Activated T-helper 1 cell treated with anti-CD3 and anti-CD28 coated beads, Interleukin-12 subunit alpha, Interleukin-12 subunit beta, Interleukin-2, Interleukin-4 antibody, amounts not matched to agents 30 ng/mL and 10 ng/mL and 1 ng/mL, durations not matched to agents 14 hours and 24 hours and 36 hours (primary cell): ENCODE data around the gene HOXA13. TPM values are rescaled to one million over a fixed set of nuclear protein-coding genes. Genes with fewer than 3 reads are reported as not detected.

Experiments used
- DNase-seq: peaks from one replicate; pipeline ENCODE4 v3.0.0; 2021; ENCODE audit warnings: low spot score
- H3K27ac Mint-ChIP-seq: one replicate; pipeline ENCODE4 v1.8.0; 2021; ENCODE audit warnings: mild to moderate bottlenecking, mixed read lengths
- H3K27me3 Mint-ChIP-seq: one replicate; pipeline ENCODE4 v1.8.0; 2022; ENCODE audit warnings: mild to moderate bottlenecking, moderate library complexity, mixed read lengths; ENCODE audit not compliant: insufficient read depth
- H3K36me3 Mint-ChIP-seq: one replicate; pipeline ENCODE4 v1.8.0; 2021; ENCODE audit warnings: low read depth, mixed read lengths
- H3K4me1 Mint-ChIP-seq: one replicate; pipeline ENCODE4 v1.8.0; 2021; ENCODE audit warnings: low read depth, mixed read lengths
- H3K4me3 Mint-ChIP-seq: one replicate; pipeline ENCODE4 v1.8.0; 2021; ENCODE audit warnings: mild to moderate bottlenecking, moderate library complexity, mixed read lengths
- H3K9me3 Mint-ChIP-seq: one replicate; pipeline ENCODE4 v1.8.0; 2021; ENCODE audit warnings: mixed read lengths
- intact Hi-C: fragments of 100-400 bp; cut with micrococcal nuclease; formaldehyde crosslinking; loops from one replicate; pipeline ENCODE4 v1.15.1; 2024
- total RNA-seq: library from RNA; stranded (reverse); gene quantifications from 2 replicates; pipeline ENCODE4 v1.2.3, GENCODE V29; 2022

HOXA13 gene
- total RNA-seq, 1 donor from 2014 or later, result not detected

DNA sequence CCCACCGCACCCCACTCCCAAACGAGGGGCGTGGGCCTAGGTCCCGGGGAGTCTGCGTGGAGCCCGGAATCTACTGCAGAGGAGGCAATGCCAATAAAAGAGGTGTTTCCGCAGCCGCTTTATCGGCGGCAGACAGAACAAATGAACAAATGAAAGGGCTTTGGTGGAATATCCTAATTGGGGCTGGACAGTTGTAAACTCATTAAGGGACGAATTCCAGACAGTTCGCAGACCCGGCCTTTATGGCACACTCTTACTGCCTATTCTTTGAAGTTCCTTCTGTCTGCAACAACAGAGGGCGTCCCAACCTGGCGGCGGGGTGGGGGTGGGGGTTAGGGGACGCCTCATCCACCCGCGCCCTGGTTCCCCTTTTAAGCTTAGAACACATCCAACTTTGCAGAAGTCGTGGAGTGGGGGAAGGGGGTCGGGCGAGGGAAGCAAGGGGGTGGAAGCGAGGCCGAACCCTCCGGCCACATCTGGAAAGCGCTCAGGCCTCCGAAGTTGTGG, 38.6 kb downstream of the HOXA13 start:
- Mint-ChIP-seq H3K27ac (no peak overlapping the region), H3K9me3 (no peaks in the 10 kb centered on the region), H3K4me1 (peaks cover 13% of the 10 kb centered on the region), H3K4me3 (peak overlapping the region; percentile 31), H3K27me3 (peaks cover 79% of the 10 kb centered on the region), H3K36me3 (no peaks in the 10 kb centered on the region)
- intact Hi-C loops, result loop anchor here (1.0 to 2.0 kb wide), 10 partner anchors 8 to 1300 kb away; no protein-coding TSS in a partner anchor
- DNase-seq, result no peak

- peak; percentile 63 for DNase-seq
- peak overlapping the region; percentile 37 for H3K4me3 Mint-ChIP-seq
- H3K36me3 Mint-ChIP-seq, result no peaks in the 10 kb centered on the region
- H3K4me1 Mint-ChIP-seq, result peaks cover 11% of the 10 kb centered on the region
- H3K27ac Mint-ChIP-seq, result no peak overlapping the region
- H3K9me3 Mint-ChIP-seq, result no peaks in the 10 kb centered on the region
- intact Hi-C loops, result loop anchor here (1.0 to 2.0 kb wide), 10 partner anchors 7 to 1300 kb away; no protein-coding TSS in a partner anchor
- H3K27me3 Mint-ChIP-seq, result peaks cover 77% of the 10 kb centered on the region
These were observed 39.2 kb downstream of the HOXA13 start for GRCh38 chr7:27160546-27161213.

- Mint-ChIP-seq H3K27me3 (peaks cover 78% of the 10 kb centered on the region), H3K4me1 (peaks cover 9% of the 10 kb centered on the region), H3K9me3 (no peaks in the 10 kb centered on the region), H3K36me3 (no peaks in the 10 kb centered on the region), H3K4me3 (peak overlapping the region; percentile 37), H3K27ac (no peak overlapping the region)
- intact Hi-C loops, result loop anchor here (2.0 kb wide), 3 partner anchors 39 to 1299 kb away; no protein-coding TSS in a partner anchor
- DNase-seq, result no peak
These were observed 39.7 kb downstream of the HOXA13 start for GRCh38 chr7:27160145-27160545.

- Mint-ChIP-seq H3K27me3 (peaks cover 82% of the 10 kb centered on the region), H3K4me3 (peak overlapping the region; percentile 63), H3K4me1 (peaks cover 15% of the 10 kb centered on the region), H3K36me3 (no peaks in the 10 kb centered on the region), H3K27ac (no peak overlapping the region), H3K9me3 (no peaks in the 10 kb centered on the region)
- intact Hi-C loops, result loop anchor here (2.0 kb wide), 4 partner anchors 25 to 1299 kb away; partner anchors contain the start of gene HOXA11
- no peak for DNase-seq
These were observed 40.4 kb downstream of the HOXA13 start for GRCh38 chr7:27159266-27160144.

GRCh38 chr7:27158436-27159265, 41.2 kb downstream of the HOXA13 start:
- intact Hi-C loops, result loop anchor here (2.0 kb wide), 1 partner anchor 26 kb away; the partner anchor contains the start of gene HOXA11
- Mint-ChIP-seq H3K4me3 (no peak overlapping the region), H3K4me1 (peaks cover 17% of the 10 kb centered on the region), H3K27ac (peak overlapping the region; percentile 61), H3K36me3 (no peaks in the 10 kb centered on the region), H3K9me3 (no peaks in the 10 kb centered on the region), H3K27me3 (peaks cover 83% of the 10 kb centered on the region)
- no peak for DNase-seq

DNA sequence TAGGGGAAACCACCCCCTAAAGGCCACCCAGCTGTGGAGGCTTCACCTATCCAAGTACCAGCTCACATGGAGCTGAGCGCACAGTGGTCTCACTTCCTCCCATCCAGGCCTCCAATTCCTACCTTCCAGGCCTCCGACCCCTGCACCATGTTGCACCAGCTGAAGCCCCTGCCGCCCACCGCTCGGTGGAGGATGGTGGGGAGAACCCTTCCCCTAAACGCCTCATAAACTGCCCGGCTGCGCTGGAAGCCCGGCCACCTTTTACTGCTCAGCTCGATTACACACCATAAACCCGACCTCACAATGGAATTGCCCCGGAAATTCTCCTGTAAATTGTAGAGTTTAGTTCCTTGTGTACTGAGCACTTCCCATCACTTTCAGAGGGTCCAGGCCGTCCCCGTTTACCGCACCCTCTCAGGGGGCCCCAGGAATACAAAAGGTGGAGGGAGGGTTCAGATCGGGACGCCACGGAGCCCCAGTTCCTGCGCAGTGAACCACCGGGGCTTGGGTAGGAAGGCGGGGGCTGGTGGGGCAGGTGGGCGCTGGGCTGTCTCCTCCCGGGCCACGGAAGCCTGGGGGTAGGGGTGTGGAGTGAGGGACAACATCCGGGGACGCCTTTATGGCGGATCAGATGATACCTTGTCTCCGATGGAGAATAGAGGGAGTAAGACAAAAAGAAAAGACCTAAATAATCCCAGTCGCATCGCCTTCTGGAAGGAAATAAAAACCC, 42.0 kb downstream of the HOXA13 start:
- Mint-ChIP-seq H3K4me3 (no peak overlapping the region), H3K36me3 (no peaks in the 10 kb centered on the region), H3K27ac (peak overlapping the region; percentile 73), H3K9me3 (no peaks in the 10 kb centered on the region), H3K27me3 (peaks cover 82% of the 10 kb centered on the region), H3K4me1 (peaks cover 17% of the 10 kb centered on the region)
- no peak for DNase-seq
- intact Hi-C loops, result loop anchor here (2.0 kb wide), 2 partner anchors 15 to 27 kb away; partner anchors contain the start of gene HOXA11

- intact Hi-C loops, result loop anchor here (2.0 kb wide), 1 partner anchor 16 kb away; no protein-coding TSS in a partner anchor
These were observed 42.8 kb downstream of the HOXA13 start for GRCh38 chr7:27156916-27157701.

DNA sequence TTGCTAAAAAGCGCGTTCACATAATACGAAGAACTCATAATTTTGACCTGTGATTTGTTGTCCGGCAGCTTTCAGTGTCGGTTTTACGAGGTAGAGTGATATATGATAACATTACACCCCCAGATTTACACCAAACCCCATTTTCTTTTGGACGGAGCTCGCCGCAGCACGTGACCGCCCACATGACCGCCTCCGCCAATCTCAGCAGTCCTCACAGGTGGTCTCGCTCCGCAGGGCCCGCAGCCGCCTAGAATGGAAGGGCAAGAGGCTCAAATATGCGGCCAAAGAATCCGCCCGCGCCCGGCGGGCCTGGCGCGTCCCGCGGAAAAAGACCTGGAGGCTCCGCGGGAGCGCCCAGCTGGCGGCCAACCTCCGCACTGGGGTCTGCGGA, 43.4 kb downstream of the HOXA13 start, which contains the start of gene HOXA7:
HOXA7 (minus strand) TSS at position 168 of the 391 bp plus-strand sequence; CDS start at position 38, 130 bp downstream.
- Mint-ChIP-seq H3K4me3 (peak within 1 kb of the TSS; percentile 54), H3K9me3 (no peaks in the 10 kb centered on the region), H3K27me3 (peaks cover 80% of the 10 kb centered on the region), H3K27ac (peak within 1 kb of the TSS; percentile 81), H3K36me3 (no peaks in the 10 kb centered on the region), H3K4me1 (peaks cover 20% of the 10 kb centered on the region)
- intact Hi-C loops, result loop anchor here (2.0 kb wide), 1 partner anchor 16 kb away; no protein-coding TSS in a partner anchor
- no peak for DNase-seq

More at GRCh38 chr7:27156916-27157701, 42.8 kb downstream of the HOXA13 start:
- H3K27me3 Mint-ChIP-seq, result peaks cover 80% of the 10 kb centered on the region
- peak overlapping the region; percentile 81 for H3K27ac Mint-ChIP-seq
- no peak for DNase-seq
- no peaks in the 10 kb centered on the region for H3K9me3 Mint-ChIP-seq
- peaks cover 17% of the 10 kb centered on the region for H3K4me1 Mint-ChIP-seq
- H3K36me3 Mint-ChIP-seq, result no peaks in the 10 kb centered on the region
- H3K4me3 Mint-ChIP-seq, result no peak overlapping the region

- intact Hi-C loops, result loop anchor here (2.0 kb wide), 1 partner anchor 17 kb away; no protein-coding TSS in a partner anchor
- peaks cover 81% of the 10 kb centered on the region for H3K27me3 Mint-ChIP-seq
- no peaks in the 10 kb centered on the region for H3K36me3 Mint-ChIP-seq
- no peak overlapping the region for H3K4me3 Mint-ChIP-seq
- DNase-seq, result no peak
- no peaks in the 10 kb centered on the region for H3K9me3 Mint-ChIP-seq
- H3K4me1 Mint-ChIP-seq, result peaks cover 26% of the 10 kb centered on the region
- H3K27ac Mint-ChIP-seq, result no peak overlapping the region
These were observed 43.9 kb downstream of the HOXA13 start for GRCh38 chr7:27155816-27156507.

GRCh38 chr7:27154901-27155815, 44.7 kb downstream of the HOXA13 start:
- intact Hi-C loops, result loop anchor here (5.0 kb wide), 1 partner anchor 58 kb away; the partner anchor contains the start of gene HOXA1
- peak overlapping the region; percentile 68 for H3K27ac Mint-ChIP-seq
- peaks cover 84% of the 10 kb centered on the region for H3K27me3 Mint-ChIP-seq
- no peaks in the 10 kb centered on the region for H3K9me3 Mint-ChIP-seq
- peak overlapping the region; percentile 54 for H3K4me3 Mint-ChIP-seq
- H3K36me3 Mint-ChIP-seq, result no peaks in the 10 kb centered on the region
- DNase-seq, result no peak
- H3K4me1 Mint-ChIP-seq, result peaks cover 25% of the 10 kb centered on the region
